Daoy (cell line): ENCODE data around the gene ITGA3. TPM values are rescaled to one million over a fixed set of nuclear protein-coding genes. Genes with fewer than 3 reads are reported as not detected.
"Not testable (repeated sequence)": the region's sequence is repeated elsewhere in the genome, so short reads cannot be mapped to it uniquely, and the experiment has no call there.

ENCODE experiments used
- DNase-seq: peaks from one replicate; pipeline ENCODE4 v3.0.0-alpha.2; 2015; ENCODE audit warnings: low read depth
- total RNA-seq: library from RNA; depleted of rRNA; stranded (reverse); fragments of >200 nt; shearing (Covaris generic); gene quantifications from 2 replicates; pipeline ENCODE4 v1.2.3, GENCODE V29; 2014

The ITGA3 gene
- total RNA-seq, 1 experiment from 2014 or later = 70.8 TPM

DNA sequence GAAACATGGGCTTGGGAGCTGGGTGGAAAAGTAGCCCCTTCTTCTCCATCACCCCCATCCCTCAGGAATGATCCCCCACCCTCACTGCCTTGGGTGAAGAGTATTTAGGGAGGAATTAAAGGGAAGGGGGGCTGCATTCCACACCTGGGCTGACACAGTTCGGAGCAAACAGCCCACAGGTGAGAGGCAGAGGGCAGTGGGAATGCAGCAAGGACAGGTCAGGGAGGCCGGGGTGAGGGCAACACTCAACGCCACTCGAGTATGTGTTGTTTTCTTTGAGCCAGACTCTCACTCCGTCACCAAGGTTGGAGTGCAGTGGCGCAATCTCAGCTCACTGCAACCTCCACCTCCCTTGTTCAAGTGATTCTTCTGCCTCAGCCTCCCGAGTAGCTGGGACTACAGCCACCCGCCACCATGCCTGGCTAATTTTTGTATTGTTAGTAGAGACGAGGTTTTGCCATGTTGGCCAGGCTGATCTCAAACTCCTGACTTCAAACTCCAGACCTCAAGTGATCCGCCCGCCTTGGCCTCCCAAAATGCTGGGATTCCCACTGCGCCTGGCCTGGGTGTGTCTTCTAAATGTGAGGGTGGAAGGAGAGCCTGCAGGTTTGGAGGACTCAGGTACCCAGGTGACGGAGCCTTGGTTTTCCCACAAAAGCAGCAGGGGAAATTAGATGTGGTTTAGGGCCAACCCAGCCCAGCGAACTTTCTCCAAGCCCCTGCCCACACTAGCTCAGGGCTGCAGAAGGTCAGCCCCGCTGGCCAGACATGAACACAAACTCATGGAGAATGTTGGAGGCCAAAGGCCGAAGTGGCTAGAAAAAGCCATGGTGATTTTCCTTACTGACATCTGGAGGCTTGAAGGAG is 21.2 kb upstream of the ITGA3 start:
- no peak for DNase-seq

- no peak for DNase-seq
Observed at GRCh38 chr17:50035421-50035879, 20.5 kb upstream of the ITGA3 start.

DNA sequence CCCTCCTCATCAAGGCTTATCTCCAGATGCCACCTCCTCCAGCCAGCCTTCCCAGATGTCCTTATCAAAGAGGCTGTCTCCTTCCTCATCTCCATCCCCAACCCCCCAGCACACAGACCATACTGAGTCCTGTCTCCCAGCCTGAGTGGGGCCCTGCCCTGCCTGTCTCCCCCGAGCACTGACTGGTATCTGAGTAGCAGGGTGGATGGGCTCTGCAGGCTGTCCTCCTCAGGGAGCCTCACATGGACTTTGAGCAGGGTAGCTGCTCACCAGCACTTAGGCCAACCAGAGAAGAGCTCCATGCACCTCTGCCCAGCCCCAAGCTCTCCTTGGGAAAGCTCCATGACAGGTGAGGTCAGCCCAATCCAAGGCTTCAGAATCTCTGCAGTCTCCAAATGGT is 20.0 kb upstream of the ITGA3 start:
- DNase-seq = no peak

DNA sequence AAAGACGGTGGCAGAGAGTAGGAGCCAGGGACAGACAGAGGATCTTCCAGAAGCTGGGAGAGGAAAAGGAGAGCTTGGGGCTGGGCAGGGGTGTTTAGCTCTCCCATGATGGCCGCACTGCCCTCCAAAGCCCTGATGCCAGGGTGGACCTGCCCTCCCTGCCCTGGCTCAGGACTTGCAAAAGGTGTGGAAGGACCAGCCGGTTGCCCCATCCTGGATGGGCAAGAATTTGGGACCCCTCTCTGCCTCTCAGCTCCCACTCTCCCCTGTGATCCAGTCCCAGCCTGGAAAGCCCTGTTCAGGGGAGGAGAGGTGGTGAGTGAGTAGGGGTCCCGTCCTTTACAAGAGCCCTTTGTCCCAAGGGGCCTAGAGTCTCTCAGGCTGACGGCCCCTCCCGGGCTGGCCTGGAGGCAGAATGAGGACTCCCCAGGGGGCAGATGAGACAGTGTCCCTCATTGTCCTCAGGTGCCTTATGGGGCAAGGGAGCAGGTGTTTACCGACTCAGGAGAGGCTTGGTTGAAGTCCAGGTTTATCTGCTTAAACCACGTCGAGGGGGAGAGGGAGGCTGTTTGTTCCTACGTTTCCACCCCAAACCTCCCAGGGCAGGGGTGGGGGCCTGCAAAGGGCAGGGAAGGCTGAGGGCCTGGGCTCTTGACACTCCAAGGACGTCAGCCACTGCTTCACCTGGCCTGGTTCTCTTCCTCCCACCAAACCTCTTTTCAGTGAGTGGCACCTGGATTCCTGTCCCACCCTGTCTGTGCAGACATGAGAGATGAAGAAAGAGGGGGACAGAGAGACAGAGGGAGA is 19.3 kb upstream of the ITGA3 start:
- DNase-seq = no peak

GRCh38 chr17:50037321-50038107 is 18.4 kb upstream of the ITGA3 start:
- peak; percentile 52 for DNase-seq

GRCh38 chr17:50039058-50039457 is 16.9 kb upstream of the ITGA3 start:
- DNase-seq = no peak

DNA sequence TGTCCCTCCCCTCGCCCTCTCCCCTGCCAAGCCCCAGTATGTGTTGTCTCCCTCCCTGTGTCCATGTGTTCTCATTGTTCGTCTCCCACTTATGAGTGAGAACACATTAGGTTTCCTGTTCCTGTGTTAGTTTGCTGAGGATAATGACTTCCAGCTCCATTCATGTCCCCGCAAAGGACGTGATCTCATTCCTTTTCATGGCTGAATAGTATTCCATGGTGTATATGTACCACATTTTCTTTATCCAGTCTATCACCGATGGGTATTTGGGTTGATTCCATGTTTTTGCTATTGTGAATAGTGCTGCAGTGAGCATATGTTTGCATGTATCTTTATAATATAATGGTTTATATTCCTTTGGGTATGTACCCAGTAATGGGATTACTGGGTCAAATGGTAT is 15.4 kb upstream of the ITGA3 start:
- DNase-seq = not testable (repeated sequence)

GRCh38 chr17:50042211-50042610 is 13.7 kb upstream of the ITGA3 start:
- no peak for DNase-seq

- no peak for DNase-seq
Observed at GRCh38 chr17:50043290-50044148, 12.4 kb upstream of the ITGA3 start.

GRCh38 chr17:50044483-50044882 is 11.4 kb upstream of the ITGA3 start:
- no peak for DNase-seq

GRCh38 chr17:50045154-50045553 is 10.8 kb upstream of the ITGA3 start:
- no peak for DNase-seq

GRCh38 chr17:50046179-50046578 is 9.7 kb upstream of the ITGA3 start:
- DNase-seq = no peak

DNA sequence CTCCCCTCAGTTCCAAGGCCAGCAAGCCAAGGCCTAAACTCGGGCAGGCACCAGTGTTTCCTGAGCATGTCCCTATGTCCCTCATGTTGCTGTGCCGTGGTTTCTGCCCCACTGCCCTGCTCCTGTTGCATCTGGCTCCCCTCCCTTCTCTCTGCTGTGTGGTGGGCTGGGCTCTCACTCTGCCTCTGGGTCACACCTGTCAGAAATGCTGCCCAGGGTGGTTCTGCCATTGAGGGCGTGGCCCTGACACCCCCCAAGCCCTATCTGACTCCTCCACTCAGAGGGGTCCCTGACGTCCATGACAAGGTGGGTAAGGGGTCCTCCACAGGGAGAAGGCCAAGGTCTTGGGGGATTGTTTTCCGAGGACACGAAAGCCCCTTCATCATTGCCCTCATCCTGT is 9.2 kb upstream of the ITGA3 start:
- no peak for DNase-seq

DNA sequence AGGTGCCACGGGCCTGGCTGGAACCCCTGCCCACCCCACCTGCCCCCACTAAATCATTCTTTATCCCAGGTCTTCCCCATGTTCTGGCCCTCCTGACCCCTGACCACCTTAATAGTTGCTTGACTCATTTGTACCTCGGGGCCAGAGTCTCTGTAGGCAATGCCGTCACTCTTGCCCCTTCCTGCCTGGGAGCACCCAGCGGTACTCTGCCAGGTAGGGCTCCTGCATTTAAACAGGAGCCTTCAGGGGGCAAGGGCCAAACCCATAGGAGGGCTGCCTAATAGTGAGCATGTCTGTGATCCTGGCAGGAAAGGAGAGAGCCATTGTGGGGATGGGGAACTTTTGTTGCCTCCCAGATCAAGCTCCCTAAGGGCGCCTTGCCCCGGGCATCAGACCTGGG is 8.8 kb upstream of the ITGA3 start:
- no peak for DNase-seq

- DNase-seq = peak; percentile 94
Observed at GRCh38 chr17:50047488-50048126, 8.3 kb upstream of the ITGA3 start.

- DNase-seq = no peak
Observed at GRCh38 chr17:50048146-50048720, 7.7 kb upstream of the ITGA3 start.

DNA sequence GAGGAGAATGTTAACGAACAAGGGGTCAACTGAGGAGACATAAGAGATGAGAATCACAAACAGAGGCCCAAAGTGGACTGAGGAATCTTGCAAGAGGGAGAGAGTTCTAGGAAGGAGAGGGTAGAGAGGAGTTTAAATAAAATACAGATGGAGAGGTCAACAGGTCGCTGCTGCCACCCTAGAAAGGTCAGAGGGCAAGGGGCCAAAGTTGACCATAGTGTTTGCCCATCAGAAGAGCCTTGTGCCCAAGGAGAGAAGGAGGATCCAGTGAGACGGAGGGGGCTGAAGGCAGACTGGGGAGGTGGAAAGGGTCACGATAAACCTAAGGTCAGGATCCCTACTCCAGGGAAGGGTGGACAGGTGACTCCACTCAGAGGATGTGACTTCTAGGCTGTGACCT is 6.9 kb upstream of the ITGA3 start:
- DNase-seq = no peak

GRCh38 chr17:50049636-50050035 is 6.3 kb upstream of the ITGA3 start:
- DNase-seq = no peak

DNA sequence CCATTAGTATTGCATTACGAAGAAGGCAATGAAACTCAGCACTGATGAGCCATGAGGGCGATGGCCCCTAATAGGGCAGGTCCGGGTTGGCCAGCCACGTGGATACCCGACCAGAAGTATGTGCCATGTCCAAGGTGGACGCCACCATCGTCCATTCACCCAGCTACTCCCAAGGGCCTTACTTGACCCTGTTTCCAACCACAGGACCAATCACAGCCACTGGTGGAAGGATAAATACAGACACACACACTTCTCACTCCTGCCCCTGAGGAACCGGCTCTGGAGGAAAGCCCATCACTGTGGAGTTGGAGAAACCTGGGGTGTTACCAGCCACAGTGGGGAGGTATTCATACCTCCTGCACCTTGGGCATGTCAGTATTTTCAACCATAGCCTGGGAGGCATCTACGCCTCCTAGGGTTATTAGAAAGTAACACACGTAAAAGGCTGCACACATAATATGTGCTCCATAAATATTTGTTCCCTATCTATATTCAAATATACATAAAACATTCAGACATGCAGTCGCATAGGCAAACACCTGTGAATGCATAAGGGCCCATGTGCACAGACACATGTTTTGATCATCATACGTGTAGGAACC is 5.4 kb upstream of the ITGA3 start:
- DNase-seq = no peak

GRCh38 chr17:50051082-50051576 is 4.8 kb upstream of the ITGA3 start:
- DNase-seq = peak; percentile 97
